HG02943 (cell line): ENCODE results near the gene BIN1.
A peak's percentile ranks its signal among the peaks of the same experiment; 100 is the strongest.

Experiments
- ATAC-seq: cut with Tn5 transposase; IDR thresholded peaks from one replicate; pipeline ENCODE4 v1.9.1; 2021; ENCODE audit warnings: mild to moderate bottlenecking, low read depth, moderate library complexity; ENCODE audit not compliant: unreplicated experiment

BIN1 gene

DNA sequence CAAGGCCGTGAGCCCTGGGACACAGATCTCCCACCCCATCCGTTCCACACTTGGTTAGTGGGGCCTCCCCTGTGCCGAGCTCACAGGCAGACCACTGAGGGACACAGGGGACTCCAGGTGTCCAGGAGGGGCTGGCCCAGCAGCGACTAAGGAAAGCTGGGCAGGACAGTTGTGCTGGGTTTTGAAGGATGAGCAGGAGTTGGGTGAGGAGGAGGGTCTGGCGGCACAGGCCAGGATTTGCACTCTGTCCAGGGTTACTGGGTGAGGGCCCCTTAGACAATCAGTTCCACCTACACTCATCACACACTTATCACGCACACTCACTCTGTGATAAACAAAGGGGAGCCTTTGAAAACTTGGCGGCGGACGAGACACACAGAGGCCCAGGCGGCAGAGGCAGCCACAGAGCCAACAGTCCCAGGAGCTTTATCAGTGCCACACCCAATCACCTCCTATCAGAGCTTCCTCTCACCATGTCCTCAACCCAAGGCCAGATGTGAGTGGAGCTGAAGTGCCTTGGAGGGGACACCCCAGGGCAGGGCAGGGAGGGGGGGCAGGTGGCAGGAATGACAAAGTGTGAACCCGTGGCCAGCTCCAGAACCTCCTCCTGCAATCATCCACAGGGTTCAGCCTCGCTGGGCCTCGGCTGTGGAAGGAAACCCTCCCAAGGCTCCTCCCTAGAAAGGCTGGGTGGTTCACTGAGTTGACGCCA, 26.6 kb downstream of the BIN1 start:
- ATAC-seq = no peak

GRCh38 chr2:127079358-127079920, 27.5 kb downstream of the BIN1 start:
- no peak for ATAC-seq

- no peak for ATAC-seq
Measured at GRCh38 chr2:127078666-127079270, 28.2 kb downstream of the BIN1 start.

GRCh38 chr2:127078028-127078427, 28.9 kb downstream of the BIN1 start:
- no peak for ATAC-seq

DNA sequence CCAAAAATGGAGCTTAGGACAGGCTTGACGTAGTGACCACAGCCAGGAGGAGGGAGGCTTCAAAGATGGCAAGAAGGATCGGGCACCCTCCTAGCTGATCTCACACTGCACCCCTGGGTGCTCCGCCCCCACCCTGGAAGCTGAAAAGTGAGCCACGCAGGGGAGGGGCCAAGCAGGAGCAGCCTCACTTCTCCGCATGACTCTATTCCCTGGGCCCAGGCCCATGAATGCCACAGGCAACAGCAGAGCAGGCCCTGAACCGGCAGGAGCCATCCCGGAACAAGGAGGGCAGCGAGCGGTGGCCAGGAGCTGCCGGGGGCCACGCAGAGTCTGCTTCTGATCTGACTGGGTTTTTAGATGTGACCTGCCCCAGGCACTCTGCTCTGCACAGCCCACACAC, 30.0 kb downstream of the BIN1 start:
- ATAC-seq = no peak

DNA sequence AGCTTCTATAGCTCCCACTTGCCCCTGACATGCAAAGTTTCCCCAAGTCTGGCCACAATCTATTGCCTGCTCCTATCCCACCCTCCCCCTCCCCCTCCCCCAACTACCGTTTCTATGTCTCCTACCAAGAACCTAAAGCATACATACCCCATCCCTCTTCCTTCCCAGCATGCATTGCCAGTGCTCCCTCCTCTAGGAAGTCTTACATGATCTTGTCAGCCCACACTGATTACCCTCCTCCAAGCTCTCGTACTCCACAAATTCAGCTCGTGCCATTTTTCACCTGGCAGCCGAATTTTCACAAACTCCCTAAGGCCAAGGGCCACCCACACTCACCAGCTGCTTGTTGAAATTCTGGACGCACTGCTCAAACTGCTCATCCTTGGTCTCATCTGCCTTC, 30.7 kb downstream of the BIN1 start:
- no peak for ATAC-seq

GRCh38 chr2:127075821-127076220, 31.1 kb downstream of the BIN1 start:
- ATAC-seq = no peak

GRCh38 chr2:127074936-127075335, 32.0 kb downstream of the BIN1 start:
- no peak for ATAC-seq

DNA sequence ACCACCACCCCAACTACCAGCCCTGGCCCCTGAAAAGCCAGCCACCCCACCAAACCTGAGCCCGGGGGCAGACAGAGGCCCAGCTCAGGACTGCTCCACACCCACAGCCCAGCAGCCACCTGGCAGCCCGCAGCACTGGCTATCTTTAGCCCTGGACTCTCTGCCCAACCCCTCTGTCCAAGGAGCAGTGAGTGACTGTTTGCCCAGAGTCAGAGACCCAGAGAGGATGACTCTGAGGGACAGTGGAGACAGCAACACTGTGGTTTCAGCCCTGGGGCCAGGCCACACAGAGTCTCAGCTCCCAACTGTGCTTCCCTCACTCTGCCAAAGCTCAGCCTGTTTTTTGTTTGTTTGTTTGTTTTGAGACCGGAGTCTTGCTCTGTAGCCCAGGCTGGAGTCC, 32.6 kb downstream of the BIN1 start:
- no peak for ATAC-seq

DNA sequence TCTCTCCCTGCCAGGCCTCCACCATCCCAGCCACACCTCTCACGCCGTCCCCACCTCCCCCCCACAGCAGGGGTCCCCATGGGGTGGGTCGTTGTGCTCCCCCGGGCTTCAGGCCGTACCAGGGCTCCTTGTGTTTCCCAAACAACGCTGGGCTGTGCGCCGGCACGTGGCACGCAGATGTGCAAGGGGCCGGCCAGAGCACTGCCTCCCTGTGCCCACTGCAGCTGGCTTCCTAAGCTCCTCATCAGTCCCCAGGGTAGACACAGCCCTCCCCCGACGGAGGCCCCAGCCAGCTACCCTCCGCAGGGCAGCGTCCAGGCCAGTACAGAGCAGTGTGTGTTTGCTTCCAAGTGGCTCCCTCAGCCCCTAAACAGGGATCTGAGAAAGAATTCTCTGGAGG, 34.0 kb downstream of the BIN1 start:
- ATAC-seq = no peak

DNA sequence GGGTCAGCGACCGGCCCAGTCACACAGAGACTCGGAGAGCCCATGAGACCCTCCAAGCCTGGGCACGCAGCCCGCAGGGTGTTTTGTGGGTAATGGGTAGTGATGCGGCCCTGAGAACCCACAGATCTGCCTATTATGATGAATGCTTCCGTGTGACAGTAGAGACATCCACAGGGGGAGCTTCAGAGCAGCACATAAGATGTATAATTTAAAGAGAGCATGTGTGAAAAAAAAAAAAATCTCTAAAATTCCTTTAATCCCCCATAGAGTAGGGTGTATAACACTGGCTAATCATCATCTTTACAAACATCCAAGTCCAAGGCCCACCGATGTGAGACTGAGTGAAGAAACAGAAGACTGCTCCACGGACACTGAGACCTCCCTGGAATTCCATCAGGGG, 34.6 kb downstream of the BIN1 start:
- no peak for ATAC-seq

GRCh38 chr2:127071901-127072328, 35.0 kb downstream of the BIN1 start:
- ATAC-seq = no peak

- no peak for ATAC-seq
Measured at GRCh38 chr2:127070221-127070620, 36.7 kb downstream of the BIN1 start.

DNA sequence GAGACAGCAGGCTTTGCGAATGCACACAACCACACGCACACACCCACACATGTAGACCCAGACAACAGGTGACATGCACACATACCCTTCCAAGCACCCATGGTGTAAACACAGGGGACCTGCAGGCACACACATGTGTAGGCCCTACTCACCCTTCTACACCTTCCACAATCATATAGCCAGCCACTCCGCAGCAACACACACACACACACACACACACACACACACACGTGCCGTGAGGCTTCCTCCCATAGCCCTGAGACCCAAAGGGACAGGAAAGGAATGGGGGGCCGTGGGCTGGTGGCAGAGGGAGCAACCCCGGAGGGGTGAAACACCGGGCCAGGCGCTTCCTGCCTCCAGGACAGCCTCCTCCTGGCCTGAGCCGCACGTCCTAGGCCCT, 37.4 kb downstream of the BIN1 start:
- ATAC-seq = no peak

GRCh38 chr2:127069003-127069402, 38.0 kb downstream of the BIN1 start:
- ATAC-seq = no peak

- ATAC-seq = no peak
Measured at GRCh38 chr2:127068351-127068741, 38.6 kb downstream of the BIN1 start.

DNA sequence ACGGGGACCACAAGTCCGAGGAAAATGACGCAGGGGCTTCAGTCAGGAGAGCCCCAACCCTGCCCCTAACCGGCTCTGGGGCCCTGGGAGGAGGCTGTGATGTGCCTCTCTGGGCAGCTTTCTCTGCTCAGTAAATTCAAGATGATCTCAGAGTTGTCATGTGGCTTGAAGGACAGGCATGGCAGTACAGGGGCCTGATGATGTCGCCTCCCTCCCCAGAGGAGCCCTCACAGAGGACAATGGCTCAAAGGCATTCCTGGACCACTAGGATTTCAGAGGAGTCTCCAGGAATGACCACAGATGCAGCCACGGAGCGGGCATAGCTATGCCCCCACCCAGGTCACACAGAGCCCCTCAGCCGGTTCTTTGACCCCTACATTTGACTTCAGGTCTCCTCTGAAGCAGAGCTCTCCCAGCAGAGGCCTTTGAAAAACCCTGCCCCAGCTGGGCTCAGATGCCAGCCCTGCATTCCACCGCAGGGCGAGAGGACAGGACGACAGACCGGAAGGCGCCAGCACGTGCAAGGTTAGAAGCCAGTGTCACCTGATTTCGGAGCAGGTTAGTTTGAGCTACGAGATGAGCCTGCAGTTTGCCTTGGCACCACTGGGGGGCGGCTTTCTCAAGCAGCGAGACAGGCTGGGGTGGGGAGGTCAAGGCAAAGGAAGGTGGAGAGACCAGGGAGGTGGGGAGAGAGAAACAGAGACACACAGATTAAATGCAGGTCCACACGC, 39.2 kb downstream of the BIN1 start:
- ATAC-seq = no peak

DNA sequence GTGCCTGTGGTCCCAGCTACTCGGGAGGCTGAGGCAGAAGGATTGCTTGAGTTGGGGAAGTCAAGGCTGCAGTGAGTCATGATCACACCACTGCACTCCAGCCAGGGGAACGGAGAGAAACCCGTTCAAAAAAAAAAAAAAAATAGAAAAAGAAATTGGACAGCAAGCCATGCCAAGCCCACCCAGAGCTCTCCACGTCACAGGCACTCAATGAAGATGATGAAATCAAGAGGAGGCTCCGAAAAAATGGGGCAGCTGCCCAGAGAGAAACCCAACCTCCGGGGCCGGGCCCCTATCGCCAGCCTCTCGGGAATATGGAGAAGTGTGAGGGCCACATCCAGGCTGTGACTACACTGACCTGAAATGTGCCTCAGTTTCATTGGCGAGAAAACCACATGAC, 40.0 kb downstream of the BIN1 start:
- ATAC-seq = no peak

DNA sequence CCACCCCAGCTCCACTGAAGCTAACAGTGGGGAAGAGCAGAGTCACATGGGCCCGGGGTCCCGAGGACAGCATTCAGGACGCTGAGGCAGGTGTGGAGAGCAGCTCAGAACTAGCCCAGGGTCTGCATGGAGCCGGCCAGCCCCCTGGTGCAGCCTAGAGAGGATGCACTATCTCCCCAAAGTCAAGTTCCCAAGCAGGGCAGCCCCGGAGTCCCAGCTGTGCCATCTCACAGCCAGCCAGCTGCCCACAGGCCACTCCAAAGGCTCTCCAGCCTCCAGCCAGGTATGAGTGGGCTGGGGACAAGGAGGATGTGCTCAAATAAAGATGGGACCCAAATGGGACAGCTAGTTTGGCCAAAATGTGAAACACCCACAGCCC, 41.0 kb downstream of the BIN1 start:
- ATAC-seq = no peak

DNA sequence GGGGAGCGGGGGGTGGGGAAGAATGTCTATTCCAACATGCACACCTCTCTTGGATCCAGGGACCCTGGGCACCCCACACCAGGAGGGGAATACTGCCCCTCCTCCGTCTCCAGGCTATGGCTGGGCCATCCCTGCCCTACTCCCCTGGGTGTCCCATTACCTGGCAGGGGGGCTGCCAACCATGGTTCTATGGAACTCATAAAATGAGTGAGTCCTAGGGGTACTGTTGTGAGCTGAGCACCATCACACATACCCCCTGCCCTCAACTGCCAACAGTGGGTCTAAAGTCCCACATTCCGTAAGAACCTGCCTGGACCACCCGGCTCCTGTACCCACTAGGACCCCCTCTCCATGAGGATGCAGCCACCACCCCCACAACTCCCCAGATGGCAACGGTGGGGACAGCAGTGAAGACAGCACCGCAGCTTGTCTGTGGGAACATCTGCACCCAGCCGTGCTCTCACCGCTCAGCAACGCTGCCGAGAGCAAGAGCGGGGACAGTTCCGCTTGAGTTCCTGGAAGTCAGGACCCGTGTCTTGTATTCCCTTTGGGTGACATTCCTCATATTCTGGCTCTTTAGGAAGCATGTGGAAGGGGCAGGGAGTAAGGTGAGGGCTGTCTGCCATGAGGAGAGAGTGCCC, 41.5 kb downstream of the BIN1 start:
- ATAC-seq = no peak

GRCh38 chr2:127064642-127065250, 42.2 kb downstream of the BIN1 start:
- ATAC-seq = peak; percentile 60
